Measurements from ENCODE around the gene IFT27. TPM values are rescaled to one million over a fixed set of nuclear protein-coding genes. Genes with fewer than 3 reads are reported as not detected.

The IFT27 gene, protein sequence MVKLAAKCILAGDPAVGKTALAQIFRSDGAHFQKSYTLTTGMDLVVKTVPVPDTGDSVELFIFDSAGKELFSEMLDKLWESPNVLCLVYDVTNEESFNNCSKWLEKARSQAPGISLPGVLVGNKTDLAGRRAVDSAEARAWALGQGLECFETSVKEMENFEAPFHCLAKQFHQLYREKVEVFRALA
- 10 to 100 TPM in 3 of 4 donors, 1 to 10 TPM in 1; 7.4 to 21.9 (median 14.3) TPM for total RNA-seq

DNA sequence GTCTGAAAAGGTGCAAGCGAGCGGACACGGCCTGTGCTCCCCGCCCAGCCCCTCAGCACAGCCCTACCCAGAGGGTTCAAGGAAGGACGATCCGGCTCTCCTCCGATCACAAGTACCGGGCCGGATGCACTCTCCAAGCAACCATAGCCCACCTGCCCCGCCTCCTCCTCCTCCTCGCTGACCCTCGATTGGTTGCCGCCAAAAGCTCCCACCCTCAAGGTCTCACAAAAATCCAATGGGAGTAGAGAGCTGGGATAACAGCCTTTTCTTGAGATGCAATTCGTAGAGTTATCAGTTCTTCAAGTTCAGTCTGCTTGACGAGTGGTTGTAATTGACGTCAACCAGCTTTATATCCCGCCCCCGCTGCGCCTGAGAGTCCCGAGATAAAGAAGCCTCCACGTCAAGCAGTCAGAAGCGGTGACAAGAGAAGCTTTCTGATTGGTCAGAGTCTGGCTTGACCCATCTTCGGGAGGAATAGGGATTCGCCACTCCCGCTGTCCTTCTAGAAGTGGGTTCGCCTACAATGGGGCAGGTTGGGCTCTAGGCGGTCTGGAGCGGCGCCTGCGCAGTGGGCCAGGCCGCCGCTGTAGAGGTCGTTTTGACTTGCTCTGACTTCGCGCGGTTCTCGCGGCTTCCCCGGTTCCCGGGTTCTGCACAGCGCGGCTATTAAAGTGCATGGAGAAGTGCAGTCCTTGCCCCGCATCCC, at the start of gene IFT27:
TSS of gene IFT27 (minus strand) at position 156 of the 706 bp plus-strand sequence. CDS start 412 bp downstream, outside the sequence.
- peak; percentile 98 to 99 for DNase-seq (ENCODE audit: low spot score in 2 of 2)
- Histone ChIP-seq H3K4me1 (peaks cover 0 to 22% (median 2%) of the 10 kb centered on the region in 4 donors), H3K27me3 (no peaks in the 10 kb centered on the region), H3K36me3 (peaks cover 0 to 17% (median 0%) of the 10 kb centered on the region in 3 donors), H3K27ac (peak within 1 kb of the TSS; percentile 78 to 95 (median 90)), H3K4me3 (peak within 1 kb of the TSS; percentile 72 to 91 (median 82)), H3K9me3 (no peaks in the 10 kb centered on the region)
- 0 to 1% methylated on average over 33 to 38 of the region's 43 CpGs for WGBS, 2 donors
- TF ChIP-seq, protein P1, sequence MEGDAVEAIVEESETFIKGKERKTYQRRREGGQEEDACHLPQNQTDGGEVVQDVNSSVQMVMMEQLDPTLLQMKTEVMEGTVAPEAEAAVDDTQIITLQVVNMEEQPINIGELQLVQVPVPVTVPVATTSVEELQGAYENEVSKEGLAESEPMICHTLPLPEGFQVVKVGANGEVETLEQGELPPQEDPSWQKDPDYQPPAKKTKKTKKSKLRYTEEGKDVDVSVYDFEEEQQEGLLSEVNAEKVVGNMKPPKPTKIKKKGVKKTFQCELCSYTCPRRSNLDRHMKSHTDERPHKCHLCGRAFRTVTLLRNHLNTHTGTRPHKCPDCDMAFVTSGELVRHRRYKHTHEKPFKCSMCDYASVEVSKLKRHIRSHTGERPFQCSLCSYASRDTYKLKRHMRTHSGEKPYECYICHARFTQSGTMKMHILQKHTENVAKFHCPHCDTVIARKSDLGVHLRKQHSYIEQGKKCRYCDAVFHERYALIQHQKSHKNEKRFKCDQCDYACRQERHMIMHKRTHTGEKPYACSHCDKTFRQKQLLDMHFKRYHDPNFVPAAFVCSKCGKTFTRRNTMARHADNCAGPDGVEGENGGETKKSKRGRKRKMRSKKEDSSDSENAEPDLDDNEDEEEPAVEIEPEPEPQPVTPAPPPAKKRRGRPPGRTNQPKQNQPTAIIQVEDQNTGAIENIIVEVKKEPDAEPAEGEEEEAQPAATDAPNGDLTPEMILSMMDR (IDR thresholded peaks at IDR 0.05): peak in 1 of 5 experiments; percentile 35
- TF ChIP-seq POLR2A (IDR thresholded peaks at IDR 0.05): peak in 1 of 2 donors; percentile 66
- TF ChIP-seq EP300 (IDR thresholded peaks at IDR 0.05): peak; percentile 77 to 78

DNA sequence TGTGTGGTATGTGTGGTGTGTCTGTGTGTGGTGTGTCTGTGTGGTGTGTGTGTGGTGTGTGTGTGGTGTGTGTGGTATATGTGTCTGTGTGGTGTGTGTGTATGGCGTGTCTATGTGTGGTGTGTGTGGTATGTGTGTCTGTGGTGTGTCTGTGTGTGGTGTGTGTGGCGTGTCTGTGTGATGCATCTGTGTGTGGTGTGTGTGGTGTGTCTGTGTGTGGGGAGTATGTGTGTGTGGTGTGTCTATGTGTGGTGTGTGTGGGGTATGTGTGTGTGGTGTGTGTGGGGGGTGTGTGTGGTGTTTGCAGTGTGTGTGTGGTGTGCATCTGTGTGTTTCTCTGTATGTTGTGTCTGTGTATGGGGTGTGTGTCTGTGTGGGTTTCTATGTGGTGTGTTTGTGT, 48.7 kb upstream of the IFT27 start:
- no peaks in the 10 kb centered on the region for H3K36me3 ChIP-seq
- H3K27ac ChIP-seq: no peak overlapping the region
- no peak for TF ChIP-seq EP300 (IDR thresholded peaks at IDR 0.05)
- TF ChIP-seq, protein P1 (IDR thresholded peaks at IDR 0.05): no peak
- no peaks in the 10 kb centered on the region for H3K9me3 ChIP-seq
- no peak for DNase-seq (ENCODE audit: low spot score in 2 of 2)
- WGBS, 2 donors: 95 to 98% methylated on average over 2 of the region's 2 CpGs
- H3K27me3 ChIP-seq: peaks cover 0 to 37% of the 10 kb centered on the region in 2 donors
- H3K4me3 ChIP-seq: no peak overlapping the region
- H3K4me1 ChIP-seq: no peaks in the 10 kb centered on the region

DNA sequence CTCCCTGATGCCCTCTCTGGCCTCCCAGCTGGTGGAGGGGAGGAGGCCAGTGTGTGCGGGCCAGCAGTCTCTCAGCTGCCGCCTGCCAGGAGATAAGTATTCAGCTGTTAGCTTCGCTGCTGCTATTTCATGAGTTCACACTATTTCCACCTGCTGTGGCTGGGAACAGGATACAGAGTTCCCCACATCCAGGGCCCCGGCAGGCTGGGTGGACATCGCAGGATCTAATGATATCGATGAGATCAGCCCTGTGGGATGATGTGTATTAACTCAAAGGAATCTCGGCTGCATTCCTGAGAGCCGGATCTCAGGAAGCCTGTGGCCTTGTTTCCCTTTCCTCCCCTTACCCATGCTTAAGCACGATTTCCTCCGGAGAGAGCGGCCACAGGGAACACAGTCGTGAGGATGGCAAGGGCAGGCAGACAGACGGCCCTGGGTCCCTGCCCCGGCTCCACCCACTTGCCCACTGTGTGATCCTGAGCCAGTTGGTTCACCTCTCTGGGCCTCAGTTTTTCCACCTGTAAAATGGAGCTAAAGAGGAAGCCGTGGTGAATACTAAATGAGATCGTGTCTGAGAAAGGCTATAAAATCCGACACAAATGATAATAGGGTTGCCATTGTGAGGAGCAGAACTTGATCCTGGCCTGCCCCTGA, 47.4 kb upstream of the IFT27 start:
- Histone ChIP-seq H3K27me3 (peaks cover 0 to 50% of the 10 kb centered on the region in 2 donors), H3K27ac (no peak overlapping the region), H3K4me1 (no peaks in the 10 kb centered on the region), H3K9me3 (no peaks in the 10 kb centered on the region), H3K4me3 (no peak overlapping the region), H3K36me3 (no peaks in the 10 kb centered on the region)
- 41 to 50% methylated on average over 17 of the region's 17 CpGs for WGBS, 2 donors
- TF ChIP-seq, protein P1 (IDR thresholded peaks at IDR 0.05): no peak
- TF ChIP-seq EP300 (IDR thresholded peaks at IDR 0.05) (no peak), POLR2A (IDR thresholded peaks at IDR 0.05) (no peak)
- DNase-seq (ENCODE audit: low spot score in 2 of 2): no peak

DNA sequence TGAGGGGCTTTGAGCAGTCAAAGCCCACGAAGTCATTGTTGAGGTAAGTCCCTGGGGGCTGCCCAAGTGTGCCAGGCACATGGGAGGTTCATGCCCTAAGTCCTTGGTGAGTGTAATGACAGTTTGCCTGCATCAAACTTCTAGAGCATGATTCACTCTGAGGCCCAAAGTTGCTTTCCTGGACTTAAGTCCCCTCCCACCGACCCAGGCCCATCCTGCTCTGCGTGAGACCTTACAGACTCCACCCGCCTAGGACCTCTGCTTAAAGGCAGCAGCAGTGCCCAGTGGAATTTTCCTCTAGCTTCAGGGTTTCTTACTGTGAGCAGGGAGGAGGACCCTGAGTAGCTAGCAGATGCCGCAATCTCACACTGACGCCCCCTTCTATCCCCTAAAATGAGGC, 46.7 kb upstream of the IFT27 start:
- H3K27ac ChIP-seq: no peak overlapping the region
- no peaks in the 10 kb centered on the region for H3K4me1 ChIP-seq
- no peaks in the 10 kb centered on the region for H3K36me3 ChIP-seq
- no peak for TF ChIP-seq POLR2A (IDR thresholded peaks at IDR 0.05)
- DNase-seq (ENCODE audit: low spot score in 2 of 2): no peak
- peaks cover 0 to 58% of the 10 kb centered on the region in 2 donors for H3K27me3 ChIP-seq
- 62 to 64% methylated on average over 6 of the region's 6 CpGs for WGBS, 2 donors
- no peaks in the 10 kb centered on the region for H3K9me3 ChIP-seq
- no peak overlapping the region for H3K4me3 ChIP-seq

DNA sequence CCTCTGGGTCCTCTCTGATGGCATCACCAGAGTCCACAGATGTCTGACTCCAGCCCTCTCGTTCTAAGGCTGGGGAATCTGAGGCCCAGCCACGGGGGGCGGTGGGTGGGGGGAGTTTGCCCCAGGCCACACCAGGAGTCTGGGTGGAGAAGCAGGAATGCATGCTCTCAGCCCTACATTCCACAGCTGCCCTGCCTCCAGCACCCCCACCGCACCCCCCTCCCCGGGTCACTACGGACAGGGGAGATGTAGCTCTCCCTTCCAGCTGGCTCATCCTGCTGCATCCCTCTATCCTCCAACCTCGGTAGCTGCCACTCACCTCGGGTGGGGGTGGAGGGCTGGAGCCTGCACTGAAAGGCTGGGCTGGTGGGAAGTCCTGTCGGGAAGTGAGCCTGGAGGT, 43.2 kb upstream of the IFT27 start:
- 17 to 39% methylated on average over 6 to 9 of the region's 9 CpGs for WGBS, 2 donors
- H3K36me3 ChIP-seq: no peaks in the 10 kb centered on the region
- no peak overlapping the region for H3K27ac ChIP-seq
- DNase-seq (ENCODE audit: low spot score in 2 of 2): no peak
- no peaks in the 10 kb centered on the region for H3K9me3 ChIP-seq
- H3K27me3 ChIP-seq: peaks cover 0 to 88% of the 10 kb centered on the region in 2 donors
- H3K4me3 ChIP-seq: no peak overlapping the region
- H3K4me1 ChIP-seq: peaks cover 0 to 17% (median 4%) of the 10 kb centered on the region in 4 donors
- TF ChIP-seq POLR2A (IDR thresholded peaks at IDR 0.05): no peak
- no peak for TF ChIP-seq EP300 (IDR thresholded peaks at IDR 0.05)
- TF ChIP-seq, protein P1 (IDR thresholded peaks at IDR 0.05): no peak
